Measurements from ENCODE around the gene CCS. TPM values are rescaled to one million over a fixed set of nuclear protein-coding genes. Genes with fewer than 3 reads are reported as not detected.

The CCS gene
- total RNA-seq, 1 experiment from 2014 or later, result 47.2 TPM

DNA sequence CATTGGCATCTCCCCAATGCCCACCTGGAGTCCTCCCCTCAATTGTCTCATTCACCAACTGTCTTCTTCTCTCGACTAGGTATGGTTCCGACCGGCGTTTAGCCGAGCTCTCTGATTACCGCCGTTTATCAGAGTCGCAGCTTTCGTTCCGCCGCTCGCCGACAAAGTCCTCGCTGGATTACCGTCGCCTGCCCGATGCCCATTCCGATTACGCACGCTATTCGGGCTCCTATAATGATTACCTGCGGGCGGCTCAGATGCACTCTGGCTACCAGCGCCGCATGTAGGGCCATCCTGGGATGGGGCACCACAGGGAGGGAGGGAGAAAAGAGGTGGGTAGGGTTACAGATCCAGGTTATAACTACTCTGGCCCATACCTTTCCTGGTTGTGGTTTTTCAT, 33.4 kb downstream of the CCS start:
- Histone ChIP-seq H4K20me1 (ENCODE audit: insufficient read depth) (peaks cover 94% of the 10 kb centered on the region), H3K79me2 (ENCODE audit: low read depth) (peaks cover 100% of the 10 kb centered on the region), H3F3A (ENCODE audit: insufficient read depth, low read depth) (peaks cover 24% of the 10 kb centered on the region), H2AFZ (no peak overlapping the region), H3K4me3 (no peak overlapping the region), H3K27me3 (ENCODE audit: insufficient read depth, low read depth) (no peaks in the 10 kb centered on the region), H3K9me2 (ENCODE audit: insufficient read depth) (no peaks in the 10 kb centered on the region), H3K4me1 (replicated peaks; ENCODE audit: insufficient read depth) (no peaks in the 10 kb centered on the region; the same call in 1 of the 2 replicates), H3K36me3 (ENCODE audit: low read depth) (peaks cover 77% of the 10 kb centered on the region), H3K27ac (no peak overlapping the region), H3K9me3 (ENCODE audit: insufficient read depth, low read depth) (no peaks in the 10 kb centered on the region), H3K4me2 (no peak overlapping the region)
- DNase-seq, result no peak
- POLR2A ChIA-PET (ENCODE audit: unreplicated experiment), result no interaction called here
- CTCF ChIA-PET, result no interaction called here
- TF ChIP-seq, protein P1, sequence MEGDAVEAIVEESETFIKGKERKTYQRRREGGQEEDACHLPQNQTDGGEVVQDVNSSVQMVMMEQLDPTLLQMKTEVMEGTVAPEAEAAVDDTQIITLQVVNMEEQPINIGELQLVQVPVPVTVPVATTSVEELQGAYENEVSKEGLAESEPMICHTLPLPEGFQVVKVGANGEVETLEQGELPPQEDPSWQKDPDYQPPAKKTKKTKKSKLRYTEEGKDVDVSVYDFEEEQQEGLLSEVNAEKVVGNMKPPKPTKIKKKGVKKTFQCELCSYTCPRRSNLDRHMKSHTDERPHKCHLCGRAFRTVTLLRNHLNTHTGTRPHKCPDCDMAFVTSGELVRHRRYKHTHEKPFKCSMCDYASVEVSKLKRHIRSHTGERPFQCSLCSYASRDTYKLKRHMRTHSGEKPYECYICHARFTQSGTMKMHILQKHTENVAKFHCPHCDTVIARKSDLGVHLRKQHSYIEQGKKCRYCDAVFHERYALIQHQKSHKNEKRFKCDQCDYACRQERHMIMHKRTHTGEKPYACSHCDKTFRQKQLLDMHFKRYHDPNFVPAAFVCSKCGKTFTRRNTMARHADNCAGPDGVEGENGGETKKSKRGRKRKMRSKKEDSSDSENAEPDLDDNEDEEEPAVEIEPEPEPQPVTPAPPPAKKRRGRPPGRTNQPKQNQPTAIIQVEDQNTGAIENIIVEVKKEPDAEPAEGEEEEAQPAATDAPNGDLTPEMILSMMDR (conservative IDR thresholded peaks at IDR 0.05), result no peak
- TF ChIP-seq EZH2 (IDR thresholded peaks at IDR 0.05; ENCODE audit: low read depth), result no peak
- intact Hi-C loops (cut with micrococcal nuclease; ENCODE audit: unreplicated experiment), result no loop called here
- BruUV-seq (replicated peaks), result no TSS peak

- peaks cover 73% of the 10 kb centered on the region for H3K36me3 ChIP-seq (ENCODE audit: low read depth)
- no peaks in the 10 kb centered on the region for H3K9me3 ChIP-seq (ENCODE audit: insufficient read depth, low read depth)
- intact Hi-C loops (cut with micrococcal nuclease; ENCODE audit: unreplicated experiment), result no loop called here
- H3K4me1 ChIP-seq (replicated peaks; ENCODE audit: insufficient read depth), result no peaks in the 10 kb centered on the region
- peaks cover 100% of the 10 kb centered on the region for H3K79me2 ChIP-seq (ENCODE audit: low read depth)
- H3K4me3 ChIP-seq, result no peak overlapping the region
- ChIA-PET POLR2A (ENCODE audit: unreplicated experiment) (no interaction called here), CTCF (no interaction called here)
- no peak overlapping the region for H3K4me2 ChIP-seq
- TF ChIP-seq, protein P1 (conservative IDR thresholded peaks at IDR 0.05), result no peak
- TF ChIP-seq EZH2 (IDR thresholded peaks at IDR 0.05; ENCODE audit: low read depth), result no peak
- H3K9me2 ChIP-seq (ENCODE audit: insufficient read depth), result no peaks in the 10 kb centered on the region
- H4K20me1 ChIP-seq (ENCODE audit: insufficient read depth), result peaks cover 94% of the 10 kb centered on the region
- no peaks in the 10 kb centered on the region for H3K27me3 ChIP-seq (ENCODE audit: insufficient read depth, low read depth)
- no peak for DNase-seq
- no peak overlapping the region for H2AFZ ChIP-seq
- peaks cover 28% of the 10 kb centered on the region for H3F3A ChIP-seq (ENCODE audit: insufficient read depth, low read depth)
- no peak overlapping the region for H3K27ac ChIP-seq
- no TSS peak for BruUV-seq (replicated peaks)
Measured at GRCh38 chr11:66626926-66627325, 33.9 kb downstream of the CCS start.

DNA sequence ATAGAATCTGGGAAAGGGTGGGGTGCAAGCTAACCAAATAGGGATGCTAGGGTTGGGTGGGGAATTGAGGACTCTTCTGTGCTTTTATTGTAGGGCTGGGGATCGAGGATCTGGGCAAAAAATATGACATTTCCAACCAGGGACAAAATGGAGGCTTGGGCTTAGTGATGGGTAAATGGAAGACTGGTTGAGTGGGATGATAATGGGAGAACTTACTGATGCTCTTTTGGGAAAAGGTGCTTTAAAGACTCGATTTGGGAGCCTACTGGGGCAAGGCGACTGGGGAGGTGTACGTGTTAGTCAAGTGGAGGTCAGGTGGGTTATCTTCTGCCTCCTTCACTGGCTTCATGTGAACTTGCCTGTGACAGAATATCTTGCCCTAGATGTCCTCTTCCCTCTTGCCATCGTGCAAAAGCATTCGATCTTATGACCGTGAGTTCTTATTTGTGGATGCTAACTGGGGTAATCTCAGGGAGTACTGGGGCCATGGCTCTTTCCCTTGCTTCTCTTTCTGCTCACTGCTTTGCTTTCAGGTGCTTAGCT, 35.1 kb downstream of the CCS start:
- CTCF ChIA-PET, result no interaction called here
- H3K36me3 ChIP-seq (ENCODE audit: low read depth), result peaks cover 62% of the 10 kb centered on the region
- no peak overlapping the region for H3K4me3 ChIP-seq
- H3K27ac ChIP-seq, result no peak overlapping the region
- H3K4me1 ChIP-seq (replicated peaks; ENCODE audit: insufficient read depth), result no peaks in the 10 kb centered on the region
- no peaks in the 10 kb centered on the region for H3K9me3 ChIP-seq (ENCODE audit: insufficient read depth, low read depth)
- BruUV-seq (replicated peaks), result no TSS peak
- no peak for TF ChIP-seq EZH2 (IDR thresholded peaks at IDR 0.05; ENCODE audit: low read depth)
- TF ChIP-seq, protein P1 (conservative IDR thresholded peaks at IDR 0.05), result no peak
- no peaks in the 10 kb centered on the region for H3K27me3 ChIP-seq (ENCODE audit: insufficient read depth, low read depth)
- DNase-seq, result no peak
- POLR2A ChIA-PET (ENCODE audit: unreplicated experiment), result interaction anchor here (0.7 kb wide), 1 partner anchor 148 kb away, joined by 8 read pairs; the partner anchor contains the start of gene DPP3
- no peak overlapping the region for H2AFZ ChIP-seq
- H3K79me2 ChIP-seq (ENCODE audit: low read depth), result peaks cover 100% of the 10 kb centered on the region
- H3K9me2 ChIP-seq (ENCODE audit: insufficient read depth), result no peaks in the 10 kb centered on the region
- intact Hi-C loops (cut with micrococcal nuclease; ENCODE audit: unreplicated experiment), result no loop called here
- peaks cover 25% of the 10 kb centered on the region for H3F3A ChIP-seq (ENCODE audit: insufficient read depth, low read depth)
- H4K20me1 ChIP-seq (ENCODE audit: insufficient read depth), result peaks cover 94% of the 10 kb centered on the region
- H3K4me2 ChIP-seq, result no peak overlapping the region
